ENCODE data around the gene IL1RN.

IL1RN gene

GRCh38 chr2:113104054-113104611, 23.3 kb upstream of the IL1RN start:
- DNase-seq = no peak

- no peak for DNase-seq
These were observed 22.2 kb upstream of the IL1RN start for GRCh38 chr2:113105047-113105785.

DNA sequence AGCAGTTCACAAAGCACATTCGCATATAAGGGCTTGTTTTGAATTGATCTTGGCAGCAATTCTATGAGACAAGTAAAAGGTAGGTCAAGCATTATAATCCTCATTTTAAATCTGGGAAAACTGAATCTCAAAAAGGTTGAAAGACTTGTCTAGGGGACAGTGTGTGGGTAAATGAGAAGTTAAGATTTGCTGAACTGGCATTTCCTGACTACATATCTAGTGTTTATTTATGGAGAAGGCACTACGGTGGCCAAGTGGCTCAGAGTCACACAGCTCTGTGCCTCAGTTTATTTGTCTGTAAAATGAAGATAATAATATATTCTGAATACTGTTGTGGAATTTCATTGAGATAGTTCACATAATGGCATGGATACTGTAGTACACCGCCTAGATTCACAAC, 16.3 kb upstream of the IL1RN start:
- DNase-seq = no peak

GRCh38 chr2:113111823-113112287, 15.5 kb upstream of the IL1RN start:
- no peak for DNase-seq

DNA sequence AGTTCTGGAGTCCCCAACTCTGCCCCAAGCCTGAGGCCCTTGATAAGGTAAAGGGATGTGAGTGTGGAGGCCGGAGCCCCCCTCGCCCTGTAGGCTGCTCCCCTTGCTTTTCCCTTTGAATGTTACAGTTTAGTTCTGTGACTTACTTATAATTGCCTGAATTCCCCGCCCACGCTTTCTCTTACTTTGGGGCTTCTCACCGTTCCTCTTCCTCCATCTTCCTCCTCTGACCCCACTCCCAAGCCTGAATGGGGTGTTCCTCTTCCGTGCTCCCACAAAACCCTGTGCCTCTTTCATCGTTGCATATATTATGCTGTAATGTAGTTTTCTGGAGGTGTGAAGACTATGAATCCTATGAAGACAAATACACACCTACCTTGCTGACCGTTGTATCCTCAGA, 15.0 kb upstream of the IL1RN start:
- no peak for DNase-seq

DNA sequence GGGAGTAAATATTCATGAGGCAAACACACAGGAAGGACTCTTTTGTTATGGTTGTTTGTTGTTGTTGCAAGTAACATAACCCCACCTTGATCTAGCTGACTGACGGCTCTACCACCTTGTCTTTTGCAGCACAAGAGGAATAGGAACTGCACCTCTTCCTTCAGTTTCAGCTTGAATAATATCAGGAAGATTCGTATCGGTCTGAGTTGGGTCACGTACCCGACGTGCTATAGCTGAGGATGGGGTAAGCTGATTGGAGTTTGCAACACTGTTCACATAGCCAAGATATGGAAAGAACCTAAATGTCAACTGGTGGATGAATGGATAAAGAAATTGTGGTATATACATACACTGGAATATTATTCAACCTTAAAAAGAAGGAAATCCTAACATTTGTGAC, 14.5 kb upstream of the IL1RN start:
- no peak for DNase-seq

- DNase-seq = no peak
These were observed 13.6 kb upstream of the IL1RN start for GRCh38 chr2:113113807-113114206.

- DNase-seq = no peak
These were observed 13.0 kb upstream of the IL1RN start for GRCh38 chr2:113114224-113114945.

DNA sequence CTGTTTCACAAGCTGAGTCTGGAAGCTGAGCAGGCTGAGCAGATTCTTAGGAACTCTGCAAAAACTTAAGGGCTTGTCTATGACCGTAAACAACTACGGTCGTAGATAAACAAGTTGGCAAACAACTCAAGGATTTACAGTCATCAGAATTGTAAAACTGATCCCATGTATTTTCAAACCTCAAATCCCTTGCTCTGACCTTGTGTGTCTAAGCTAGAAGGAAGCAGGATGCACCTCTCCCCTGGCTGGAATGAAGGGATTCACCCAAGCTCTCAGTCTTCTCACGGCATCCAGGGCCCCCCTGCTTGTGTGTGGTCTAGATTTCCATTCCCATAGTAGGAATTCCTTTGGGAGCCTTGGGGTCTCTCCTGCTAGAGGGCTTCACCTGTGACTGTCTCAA, 12.4 kb upstream of the IL1RN start:
- no peak for DNase-seq

DNA sequence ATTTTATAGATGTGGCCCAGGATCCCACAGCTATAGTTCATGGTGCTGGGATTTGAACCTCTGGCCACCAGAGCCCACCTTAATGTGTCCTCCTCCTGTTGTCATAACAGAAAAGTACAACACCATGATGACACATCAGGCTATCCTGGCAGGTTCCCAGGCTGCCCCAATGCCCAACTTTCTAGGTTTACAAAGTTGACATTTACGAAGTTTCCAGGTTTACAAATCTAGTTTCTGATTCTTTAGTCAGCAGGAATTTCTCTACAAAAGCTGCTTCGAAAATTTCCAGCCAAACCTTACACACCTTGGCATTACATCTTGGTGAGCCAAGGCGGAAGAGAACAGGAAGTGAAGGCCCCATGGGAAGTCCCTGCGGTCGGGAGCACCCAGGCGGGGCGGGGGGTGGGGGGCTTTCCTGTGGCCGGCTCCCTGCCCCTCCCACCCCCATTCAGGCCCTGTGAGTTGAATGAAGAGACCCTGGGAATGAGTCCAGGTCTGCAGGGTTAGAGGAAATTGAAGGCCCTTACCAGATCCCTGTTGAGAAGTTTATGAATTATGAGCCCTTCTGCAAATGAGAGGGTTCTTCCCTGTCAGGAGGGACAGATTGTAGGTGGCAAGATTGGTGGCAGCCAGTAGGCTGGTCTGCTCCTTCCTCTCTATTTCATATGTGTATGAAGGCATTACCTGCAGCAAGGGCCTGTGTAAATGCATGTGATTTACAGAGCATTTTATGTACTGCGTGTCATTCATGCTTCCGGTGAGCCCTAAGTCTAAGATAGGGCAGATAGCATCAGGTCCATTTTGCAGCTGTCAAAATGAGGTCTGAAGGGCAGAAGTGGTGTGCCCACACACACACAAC, 11.1 kb upstream of the IL1RN start:
- no peak for DNase-seq

DNA sequence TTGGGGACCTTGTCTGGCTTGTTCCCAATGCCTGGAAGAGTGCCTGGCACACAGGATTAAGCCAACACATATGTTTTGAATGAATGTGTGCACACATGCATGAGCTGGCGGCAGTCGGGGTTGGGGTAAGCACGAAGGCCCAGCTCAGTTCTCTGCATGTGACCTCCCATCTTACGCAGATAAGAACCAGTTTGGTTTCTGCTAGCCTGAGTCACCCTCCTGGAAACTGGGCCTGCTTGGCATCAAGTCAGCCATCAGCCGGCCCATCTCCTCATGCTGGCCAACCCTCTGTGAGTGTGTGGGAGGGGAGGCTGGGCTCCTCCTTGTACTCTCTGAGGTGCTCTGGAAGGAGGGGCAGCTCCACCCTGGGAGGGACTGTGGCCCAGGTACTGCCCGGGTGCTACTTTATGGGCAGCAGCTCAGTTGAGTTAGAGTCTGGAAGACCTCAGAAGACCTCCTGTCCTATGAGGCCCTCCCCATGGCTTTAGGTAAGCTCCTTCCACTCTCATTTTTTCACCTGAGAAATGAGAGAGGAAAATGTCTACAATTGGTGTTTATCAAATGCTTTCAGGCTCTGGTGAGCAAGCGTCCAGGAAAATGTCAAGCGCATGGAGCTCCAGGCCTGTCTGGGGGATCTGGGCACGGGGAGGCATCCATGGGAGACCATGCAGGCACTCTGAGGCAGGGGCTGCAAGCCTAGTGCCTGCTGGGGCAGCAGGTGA, 9.7 kb upstream of the IL1RN start:
- DNase-seq = no peak

DNA sequence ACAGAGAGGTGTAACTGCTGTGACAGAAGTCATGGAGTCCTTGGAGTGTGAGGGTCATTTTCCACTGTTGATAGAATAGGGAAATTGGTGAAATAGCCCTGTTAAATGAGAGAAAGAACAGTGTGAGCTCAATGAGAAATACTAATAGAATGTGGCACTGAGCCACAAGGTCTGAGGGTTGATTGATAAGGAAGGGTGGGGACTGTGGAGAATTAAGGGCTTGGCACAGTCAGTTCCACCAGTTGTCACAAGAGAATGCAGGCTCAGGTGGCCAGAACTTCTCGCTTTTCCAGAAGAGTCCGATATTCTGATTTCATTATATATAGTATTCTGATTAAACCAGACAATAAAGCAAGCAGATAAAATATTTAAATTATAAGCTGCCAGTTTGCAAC, 9.1 kb upstream of the IL1RN start:
- no peak for DNase-seq

DNA sequence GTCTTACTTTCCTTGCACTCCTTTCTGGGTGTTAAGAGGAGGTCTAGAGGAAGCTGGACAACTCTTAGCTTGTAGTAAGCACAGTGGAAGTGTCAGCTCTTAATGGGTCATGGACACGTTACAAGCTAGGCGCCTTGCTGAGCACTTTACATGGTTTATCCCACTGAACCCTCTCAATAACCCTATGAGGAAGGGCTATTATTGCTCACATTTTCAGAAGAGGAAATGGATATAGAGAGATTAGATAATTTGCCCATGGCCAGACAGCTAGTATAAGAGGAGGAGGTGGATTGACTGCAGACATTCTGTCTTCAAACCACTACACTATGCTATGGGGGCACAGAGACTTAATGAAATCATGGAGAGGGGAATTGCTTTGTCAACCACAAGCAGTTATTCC, 8.3 kb upstream of the IL1RN start:
- DNase-seq = no peak

GRCh38 chr2:113120861-113121260, 6.5 kb upstream of the IL1RN start:
- DNase-seq = no peak

- no peak for DNase-seq
These were observed 5.0 kb upstream of the IL1RN start for GRCh38 chr2:113122364-113122763.

DNA sequence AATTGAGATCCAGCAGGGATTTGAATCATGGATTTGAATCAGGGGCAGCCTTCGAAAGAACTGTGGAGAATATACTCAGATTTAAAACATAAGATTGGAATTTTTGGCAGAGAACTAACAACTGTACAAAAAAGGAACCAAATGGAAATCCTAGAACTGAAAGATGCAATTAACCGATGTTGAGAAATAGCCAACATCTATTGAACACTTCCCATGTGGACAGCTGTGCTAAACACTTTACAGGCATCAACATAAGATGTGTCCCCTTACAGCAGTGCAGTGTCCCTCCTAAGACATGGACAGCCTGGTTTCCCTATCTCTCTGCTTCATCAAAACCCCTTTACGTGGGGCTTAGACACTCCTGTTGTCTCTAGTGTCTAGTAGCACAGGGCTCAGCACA, 3.7 kb upstream of the IL1RN start:
- DNase-seq = no peak

GRCh38 chr2:113124181-113124961, 3.0 kb upstream of the IL1RN start:
- no peak for DNase-seq

DNA sequence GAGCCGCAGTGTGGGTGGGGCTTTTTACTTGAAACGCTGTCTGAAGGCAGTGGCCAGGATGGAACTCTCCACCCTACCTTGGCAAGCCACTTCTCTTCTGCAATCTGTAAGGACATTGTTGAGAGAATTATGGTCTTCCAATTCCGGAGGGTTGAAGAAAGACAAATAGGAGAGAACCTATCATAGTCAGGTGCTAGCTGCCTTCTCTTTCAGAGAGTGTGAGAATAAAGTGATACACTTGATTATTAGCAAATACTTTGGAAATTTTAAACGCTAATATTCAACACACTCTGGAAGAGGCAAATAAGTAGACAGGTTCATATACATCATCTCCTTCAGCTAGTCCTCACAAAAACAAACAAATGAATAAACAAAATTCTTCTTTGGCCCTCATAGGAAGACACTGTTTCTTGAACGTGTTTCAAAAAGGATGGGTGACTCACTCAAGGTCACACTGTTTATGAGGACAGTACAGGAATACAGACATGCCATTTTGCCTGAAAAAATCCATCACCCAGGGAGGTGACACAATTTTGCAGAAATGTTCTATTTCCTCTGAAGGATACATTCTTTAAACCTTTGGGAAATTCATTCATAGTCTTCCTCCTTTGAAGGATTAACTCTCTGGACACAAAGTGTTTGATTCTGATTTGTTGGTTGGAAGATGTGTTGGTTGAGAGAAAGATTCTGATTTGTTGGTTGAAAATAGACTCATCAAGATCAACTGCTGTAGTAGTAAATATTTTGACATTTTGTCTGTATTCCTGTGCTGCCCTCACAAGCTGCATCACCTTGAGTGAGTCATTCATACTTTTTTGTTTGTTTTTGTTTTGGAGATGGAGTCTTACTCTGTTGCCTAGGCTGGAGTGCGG, 2.2 kb upstream of the IL1RN start:
- no peak for DNase-seq

GRCh38 chr2:113127646-113128570, 510 bp downstream of the IL1RN start:
- DNase-seq = no peak

Measured in NCI-H526 treated with DMSO at 0.1 percent for 48 hours (cell line).